GM12878 (cell line): ENCODE data around the gene P2RX4. TPM values are rescaled to one million over a fixed set of nuclear protein-coding genes. Genes with fewer than 3 reads are reported as not detected.

Source experiments
- ATAC-seq: fragments of 200-7000 bp; cut with Tn5 transposase; 3 replicates; pipeline ENCODE4 v1.9.1; 2020; ENCODE audit warnings: mild to moderate bottlenecking, moderate library complexity
- BruUV-seq: library from RNA; stranded (reverse); fragments of 400-500 nt; replicated peaks from 2 replicates; lab custom pipeline; 2021; lab: Mats Ljungman, UMichigan
- CTCF ChIA-PET: fragments of 300-600 bp; sonication (Branson Sonifier 250); formaldehyde crosslinking; extraction: SDS; loops from one replicate; lab custom pipeline; 2021; ENCODE audit warnings: inconsistent platforms; lab: Yijun Ruan, JAX
- POLR2A ChIA-PET: fragments of 350-600 bp; formaldehyde crosslinking; extraction: SDS; loops from one replicate; lab custom pipeline; 2021; ENCODE audit warnings: inconsistent platforms; lab: Charles Lee
- RAD21 ChIA-PET: fragments of 300-600 bp; sonication (Branson Sonifier 250); formaldehyde crosslinking; loops from one replicate; lab custom pipeline; 2023; ENCODE audit warnings: antibody characterized with exemption; ENCODE audit not compliant: unreplicated experiment; lab: Charles Lee
- SMC1A ChIA-PET: fragments of 300-600 bp; sonication (Branson Sonifier 250); formaldehyde crosslinking; loops from one replicate; lab custom pipeline; 2023; ENCODE audit not compliant: unreplicated experiment, uncharacterized antibody; lab: Charles Lee
- DNase-seq: peaks from one replicate; pipeline ENCODE4 v3.0.0-alpha.2; 2011; ENCODE audit warnings: low read depth, low spot score
- FAIRE-seq: peaks from 3 replicates; lab custom pipeline; 2011; peaks lifted over from hg19 to GRCh38; lab: Jason Lieb, UNC
- H2AFZ ChIP-seq: 2 replicates; pipeline ENCODE4 v1.6.0; 2011; ENCODE audit warnings: low read depth, low read length, control low read depth; ENCODE audit not compliant: control insufficient read depth
- H3K27ac ChIP-seq: 2 replicates; pipeline ENCODE4 v1.5.1; 2011; ENCODE audit warnings: control low read depth; ENCODE audit not compliant: control insufficient read depth, insufficient read depth
- H3K27me3 ChIP-seq, 2 experiments: replicated peaks in 1 of 2; 2 replicates each; pipeline versions ENCODE4 v1.6.0 to v1.6.1; 2011; ENCODE audit warnings: low read length in 1 of 2; ENCODE audit not compliant: control insufficient read depth in 2 of 2, insufficient read depth in 2 of 2
- H3K36me3 ChIP-seq, 2 experiments: 2 replicates each; pipeline ENCODE4 v1.5.1; 2011; ENCODE audit warnings: low read length in 1 of 2; ENCODE audit not compliant: control insufficient read depth in 2 of 2, insufficient read depth in 2 of 2
- H3K4me1 ChIP-seq: 2 replicates; pipeline ENCODE4 v1.6.1; 2011; ENCODE audit warnings: mild to moderate bottlenecking, low read length, moderate library complexity, mixed read lengths; ENCODE audit not compliant: control insufficient read depth, insufficient read depth
- H3K4me2 ChIP-seq: 2 replicates; pipeline ENCODE4 v1.6.0; 2011; ENCODE audit warnings: control low read depth; ENCODE audit not compliant: control insufficient read depth, insufficient read depth
- H3K4me3 ChIP-seq: fragments of 200-600 bp; sonication (generic); 2 replicates; pipeline ENCODE4 v1.5.1; 2016
- H3K79me2 ChIP-seq: 2 replicates; pipeline ENCODE4 v1.6.0; 2011; ENCODE audit warnings: low read length; ENCODE audit not compliant: control insufficient read depth, insufficient read depth
- H3K9ac ChIP-seq: 2 replicates; pipeline ENCODE4 v1.8.0; 2011; ENCODE audit warnings: low read length, control low read depth, mixed read lengths; ENCODE audit not compliant: control insufficient read depth, insufficient read depth
- H3K9me3 ChIP-seq: replicated peaks from 3 replicates; pipeline ENCODE4 v1.5.1; 2011; ENCODE audit warnings: mild to moderate bottlenecking, low read length; ENCODE audit not compliant: control insufficient read depth, insufficient read depth
- H4K20me1 ChIP-seq: 2 replicates; pipeline ENCODE4 v1.6.0; 2011; ENCODE audit not compliant: control insufficient read depth, insufficient read depth
- CHD2 ChIP-seq: IDR thresholded peaks from 2 replicates; pipeline ENCODE4 v1.6.1; 2011; ENCODE audit warnings: low read depth, low read length, improper control_type of control experiment, borderline replicate concordance
- DPF2 ChIP-seq: fragments of 450-650 bp; IDR thresholded peaks from 2 replicates; pipeline ENCODE4 v1.6.1; 2017; ENCODE audit warnings: mild to moderate bottlenecking
- EED ChIP-seq: sonication (generic); IDR thresholded peaks from 2 replicates; pipeline ENCODE4 v1.6.1; 2016; ENCODE audit warnings: antibody characterized with exemption, low read depth
- EZH2 ChIP-seq: IDR thresholded peaks from 2 replicates; pipeline ENCODE4 v1.6.1; 2012; ENCODE audit warnings: low read depth, mild to moderate bottlenecking, control low read depth, inconsistent platforms, low read length, borderline replicate concordance; ENCODE audit not compliant: control insufficient read depth
- GABPA ChIP-seq: IDR thresholded peaks from 2 replicates; pipeline ENCODE4 v1.6.1; 2014; ENCODE audit warnings: antibody characterized with exemption, low read depth, mild to moderate bottlenecking, inconsistent platforms
- HCFC1 ChIP-seq: fragments of 150-350 bp; IDR thresholded peaks from 2 replicates; pipeline ENCODE4 v1.6.1; 2014; ENCODE audit warnings: low read length
- IRF4 ChIP-seq: IDR thresholded peaks from 2 replicates; pipeline ENCODE4 v1.6.1; 2011; ENCODE audit warnings: low read depth, low read length
- PAX8 ChIP-seq: fragments of 450-650 bp; IDR thresholded peaks from 2 replicates; pipeline ENCODE4 v1.6.1; 2017; ENCODE audit warnings: mild to moderate bottlenecking, moderate library complexity
- POLR2AphosphoS5 ChIP-seq: IDR thresholded peaks from 2 replicates; pipeline ENCODE4 v1.6.1; 2011; ENCODE audit warnings: mild to moderate bottlenecking, low read length, inconsistent platforms
- SPI1 ChIP-seq: IDR thresholded peaks from 2 replicates; pipeline ENCODE4 v1.6.1; 2011; ENCODE audit warnings: low read depth, mild to moderate bottlenecking, low read length, moderate library complexity, borderline replicate concordance; ENCODE audit not compliant: insufficient read depth
- SREBF1 ChIP-seq: IDR thresholded peaks from 2 replicates; pipeline ENCODE4 v1.6.1; 2012; ENCODE audit warnings: mild to moderate bottlenecking, low read length
- SRF ChIP-seq, 2 experiments: IDR thresholded peaks; 2 replicates each; pipeline ENCODE4 v1.6.1; 2011; ENCODE audit warnings: low read depth in 2 of 2, low read length in 2 of 2, mild to moderate bottlenecking in 1 of 2, moderate library complexity in 1 of 2
- ZZZ3 ChIP-seq: IDR thresholded peaks from 2 replicates; pipeline ENCODE4 v1.6.1; 2011; ENCODE audit warnings: low read depth; ENCODE audit not compliant: control insufficient read depth, insufficient read length
- WGBS: methylation state at CpG from one replicate; pipeline ENCODE4 v1.1.6; 2016; ENCODE audit warnings: low lambda C conversion rate; ENCODE audit not compliant: insufficient replicate concordance, insufficient coverage; ENCODE audit errors: missing lambda C conversion rate; 5-methylcytosine and 5-hydroxymethylcytosine counted together
- in situ Hi-C: fragments of 300-500 bp; cut with MboI; formaldehyde crosslinking; loops from 9 replicates; pipeline ENCODE4 v1.14.3; 2018; ENCODE audit warnings: mixed read lengths
- intact Hi-C: fragments of 100-400 bp; cut with micrococcal nuclease; formaldehyde crosslinking; loops from one replicate; pipeline ENCODE4 v1.14.2; 2022; ENCODE audit not compliant: unreplicated experiment
- polyA plus RNA-seq, 11 experiments: library from polyadenylated mRNA; depleted of rRNA in 4 of 11; unstranded in 6 of 11; stranded (reverse) in 5 of 11; fragments of >200 nt; fragmentation: Nextera tagmentation in 4 of 11; fragmentation: Illumina TruSeq in 1 of 11; extraction: Ambion mirVana in 4 of 11; extraction: Trizol in 1 of 11; gene quantifications; 1 replicate in 1 of 11; 2 replicates in 10 of 11; pipeline versions ENCODE4 v1.2.1 to v1.2.3, GENCODE V29; 2011 to 2016; ENCODE audit warnings: inconsistent platforms in 2 of 11, missing spikeins in 2 of 11, low read depth in 1 of 11
- total RNA-seq, 4 experiments: library from RNA; depleted of rRNA in 3 of 4; stranded (reverse); fragments of >200 nt in 3 of 4; fragmentation: Illumina TruSeq in 1 of 4; extraction: Trizol in 1 of 4; gene quantifications; 2 replicates each; pipeline versions ENCODE4 v1.2.1 to v1.2.3, GENCODE V29; 2013 to 2021
- TF ChIP-seq, protein P1 (sequence below): IDR thresholded peaks from 2 replicates; pipeline ENCODE4 v1.6.1; 2011; ENCODE audit warnings: borderline replicate concordance, low read depth, mild to moderate bottlenecking, moderate library complexity, low read length; ENCODE audit not compliant: insufficient read depth, poor library complexity, severe bottlenecking

P2RX4 gene
- total and polyA plus RNA-seq, 10 of the 15 experiments (the other 5 are each of a cell fraction or from before 2014, with no cell fraction given), result 9.0 to 43.4 (median 20.5) TPM

DNA sequence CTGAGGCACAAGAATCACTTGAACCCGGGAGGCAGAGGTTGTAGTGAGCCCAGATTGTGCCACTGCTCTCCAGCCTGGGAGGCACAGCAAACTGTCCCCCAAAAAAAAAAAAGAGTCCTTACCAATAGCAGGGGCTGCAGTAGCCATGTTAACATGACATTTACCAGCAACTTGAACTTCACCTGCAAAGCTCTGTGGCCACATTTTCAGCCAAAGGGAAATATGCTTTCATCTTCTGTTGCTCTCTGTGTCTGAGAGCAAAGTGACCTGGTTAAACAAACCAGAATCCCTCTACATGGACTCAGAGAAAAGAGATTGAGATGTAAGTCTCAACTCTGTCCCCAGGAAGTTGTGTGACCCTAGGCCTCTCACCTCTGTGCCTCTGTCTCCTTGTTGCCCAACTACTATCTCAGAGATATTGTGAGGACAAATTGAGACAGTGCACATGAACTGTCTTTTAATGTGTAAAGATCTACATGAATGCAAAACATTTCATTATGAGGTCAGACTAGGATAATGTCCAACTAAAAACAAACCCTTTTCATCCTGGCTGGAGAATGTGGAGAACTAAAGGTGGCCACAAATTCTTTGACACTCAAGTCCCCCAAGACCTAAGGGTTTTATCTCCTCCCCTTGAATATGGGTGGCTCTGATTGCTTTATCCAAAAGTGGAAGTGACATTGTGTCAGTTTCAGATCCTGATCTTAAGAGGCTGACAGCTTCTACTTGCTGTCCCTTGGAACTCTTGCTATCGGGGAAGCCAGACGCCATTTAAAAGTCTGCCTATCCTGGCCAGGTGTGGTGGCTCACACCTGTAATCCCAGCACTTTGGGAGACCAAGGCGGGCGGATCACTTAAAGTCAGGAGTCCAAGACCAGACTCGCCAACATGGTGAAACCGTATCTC lies 24.7 kb upstream of the P2RX4 start:
- intact Hi-C loops, result no loop called here
- peak; percentile 74 for TF ChIP-seq SPI1
- TF ChIP-seq SRF (IDR thresholded peaks at IDR 0.05; ENCODE audit: low read depth in 2 of 2, low read length in 2 of 2), result no peak

GRCh38 chr12:121186826-121187225 lies 23.1 kb upstream of the P2RX4 start:
- Histone ChIP-seq H3K4me3 (no peak overlapping the region), H4K20me1 (no peaks in the 10 kb centered on the region), H3K27me3 (no peaks in the 10 kb centered on the region), H3K4me2 (no peak overlapping the region), H3K9ac (no peak overlapping the region), H3K4me1 (peaks cover 9% of the 10 kb centered on the region), H3K79me2 (no peaks in the 10 kb centered on the region), H3K9me3 (no peaks in the 10 kb centered on the region; the same call in 1 of the 3 replicates), H2AFZ (no peak overlapping the region), H3K36me3 (no peaks in the 10 kb centered on the region), H3K27ac (no peak overlapping the region)
- ChIA-PET RAD21 (no interaction called here), SMC1A (interaction anchor here (2.8 kb wide), 1 partner anchor 11 kb away, joined by 8 read pairs; no protein-coding TSS in a partner anchor), POLR2A (no interaction called here), CTCF (interaction anchor here (0.6 kb wide), 1 partner anchor 27 kb away, joined by 5 read pairs; no protein-coding TSS in a partner anchor)
- in situ Hi-C loops, result no loop called here
- no TSS peak for BruUV-seq
- intact Hi-C loops, result no loop called here
- no peak for FAIRE-seq
- no peak for ATAC-seq
- DNase-seq, result no peak
- 93% methylated on average over 2 of the region's 2 CpGs for WGBS
- TF ChIP-seq DPF2, result no peak
- no peak for TF ChIP-seq ZZZ3
- no peak for TF ChIP-seq EED
- no peak for TF ChIP-seq CHD2
- TF ChIP-seq POLR2AphosphoS5, result no peak
- TF ChIP-seq EZH2, result no peak
- TF ChIP-seq GABPA, result no peak
- TF ChIP-seq PAX8, result no peak
- TF ChIP-seq HCFC1, result no peak
- no peak for TF ChIP-seq SREBF1
- TF ChIP-seq, protein P1, sequence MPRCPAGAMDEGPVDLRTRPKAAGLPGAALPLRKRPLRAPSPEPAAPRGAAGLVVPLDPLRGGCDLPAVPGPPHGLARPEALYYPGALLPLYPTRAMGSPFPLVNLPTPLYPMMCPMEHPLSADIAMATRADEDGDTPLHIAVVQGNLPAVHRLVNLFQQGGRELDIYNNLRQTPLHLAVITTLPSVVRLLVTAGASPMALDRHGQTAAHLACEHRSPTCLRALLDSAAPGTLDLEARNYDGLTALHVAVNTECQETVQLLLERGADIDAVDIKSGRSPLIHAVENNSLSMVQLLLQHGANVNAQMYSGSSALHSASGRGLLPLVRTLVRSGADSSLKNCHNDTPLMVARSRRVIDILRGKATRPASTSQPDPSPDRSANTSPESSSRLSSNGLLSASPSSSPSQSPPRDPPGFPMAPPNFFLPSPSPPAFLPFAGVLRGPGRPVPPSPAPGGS, result no peak
- TF ChIP-seq IRF4, result no peak

More for the DNA sequence above, 24.7 kb upstream of the P2RX4 start:
- DNase-seq (no peak), ATAC-seq (peak; percentile 57), FAIRE-seq (no peak)
- Histone ChIP-seq H3K4me2 (no peak overlapping the region), H2AFZ (no peak overlapping the region; the same call in 1 of the 2 replicates), H3K9ac (no peak overlapping the region), H3K27me3 (no peaks in the 10 kb centered on the region), H3K27ac (no peak overlapping the region), H3K9me3 (peaks cover 4% of the 10 kb centered on the region; the same call in 2 of the 3 replicates), H3K4me3 (no peak overlapping the region), H3K36me3 (no peaks in the 10 kb centered on the region), H4K20me1 (no peaks in the 10 kb centered on the region), H3K79me2 (no peaks in the 10 kb centered on the region), H3K4me1 (peaks cover 5% of the 10 kb centered on the region)
- WGBS, result 74% methylated on average over 7 of the region's 7 CpGs
- ChIA-PET RAD21 (no interaction called here), SMC1A (interaction anchor here (0.6 to 2.8 kb wide), 2 partner anchors 13 to 72 kb away, joined by 3 to 8 read pairs; no protein-coding TSS in a partner anchor), CTCF (interaction anchor here (0.6 to 1.8 kb wide), 2 partner anchors 13 to 610 kb away, joined by 3 to 5 read pairs; no protein-coding TSS in a partner anchor), POLR2A (no interaction called here)
- no TSS peak for BruUV-seq
- in situ Hi-C loops, result no loop called here
